H1 (cell line): Measurements from ENCODE around the gene NT5C. TPM values are rescaled to one million over a fixed set of nuclear protein-coding genes. Genes with fewer than 3 reads are reported as not detected.

Experiments used
- polyA plus RNA-seq, 7 experiments: library from polyadenylated mRNA; depleted of rRNA in 3 of 7; stranded (reverse) in 5 of 7; unstranded in 2 of 7; fragments of >200 nt in 5 of 7; fragments of 200-250 nt in 2 of 7; gene quantifications; 1 replicate in 5 of 7; 2 replicates in 1 of 7; 4 replicates in 1 of 7; pipeline versions ENCODE4 v1.2.1 to v1.2.3, GENCODE V29; 2011 to 2013; ENCODE audit warnings: missing spikeins in 2 of 7, mixed read lengths in 2 of 7
- total RNA-seq: library from RNA; stranded (reverse); fragmentation: NEBNext Ultra II Directional; extraction: Animal tissue kit (Norgen Biotek cat#: 25700); gene quantifications from 2 replicates; pipeline ENCODE4 v1.2.1, GENCODE V29; 2021
- TF ChIP-seq, protein P1 (sequence below): fragments of 300-600 bp; sonication (generic); IDR thresholded peaks from 2 replicates; pipeline ENCODE4 v1.7.1; 2012; ENCODE audit warnings: low read length, moderate library complexity, mild to moderate bottlenecking, inconsistent platforms; ENCODE audit not compliant: insufficient replicate concordance

Gene NT5C
- total and polyA plus RNA-seq, 2 of the 8 experiments (the other 6 are each of a cell fraction or from before 2014, with no cell fraction given): 52.1 to 66.4 TPM

DNA sequence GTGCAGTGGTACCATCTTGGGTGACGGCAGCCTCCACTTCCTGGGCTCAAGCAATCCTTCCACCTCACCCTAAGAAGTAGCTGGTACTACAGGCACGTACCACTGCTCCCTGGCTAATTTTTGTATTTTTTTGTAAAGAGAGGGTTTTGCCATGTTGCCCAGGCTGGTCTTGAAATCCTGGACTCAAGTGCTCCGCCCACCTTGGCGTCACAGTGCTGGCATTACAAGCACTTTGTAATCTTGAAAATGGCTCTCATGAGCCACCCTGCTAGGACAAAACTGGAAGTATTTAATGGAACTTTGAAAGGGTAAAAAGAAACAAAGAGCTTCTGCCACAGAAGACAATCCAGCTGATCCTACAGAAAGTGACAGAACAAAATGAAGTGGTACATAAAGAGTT is 42.0 kb upstream of the NT5C start (continued):
- TF ChIP-seq, protein P1, sequence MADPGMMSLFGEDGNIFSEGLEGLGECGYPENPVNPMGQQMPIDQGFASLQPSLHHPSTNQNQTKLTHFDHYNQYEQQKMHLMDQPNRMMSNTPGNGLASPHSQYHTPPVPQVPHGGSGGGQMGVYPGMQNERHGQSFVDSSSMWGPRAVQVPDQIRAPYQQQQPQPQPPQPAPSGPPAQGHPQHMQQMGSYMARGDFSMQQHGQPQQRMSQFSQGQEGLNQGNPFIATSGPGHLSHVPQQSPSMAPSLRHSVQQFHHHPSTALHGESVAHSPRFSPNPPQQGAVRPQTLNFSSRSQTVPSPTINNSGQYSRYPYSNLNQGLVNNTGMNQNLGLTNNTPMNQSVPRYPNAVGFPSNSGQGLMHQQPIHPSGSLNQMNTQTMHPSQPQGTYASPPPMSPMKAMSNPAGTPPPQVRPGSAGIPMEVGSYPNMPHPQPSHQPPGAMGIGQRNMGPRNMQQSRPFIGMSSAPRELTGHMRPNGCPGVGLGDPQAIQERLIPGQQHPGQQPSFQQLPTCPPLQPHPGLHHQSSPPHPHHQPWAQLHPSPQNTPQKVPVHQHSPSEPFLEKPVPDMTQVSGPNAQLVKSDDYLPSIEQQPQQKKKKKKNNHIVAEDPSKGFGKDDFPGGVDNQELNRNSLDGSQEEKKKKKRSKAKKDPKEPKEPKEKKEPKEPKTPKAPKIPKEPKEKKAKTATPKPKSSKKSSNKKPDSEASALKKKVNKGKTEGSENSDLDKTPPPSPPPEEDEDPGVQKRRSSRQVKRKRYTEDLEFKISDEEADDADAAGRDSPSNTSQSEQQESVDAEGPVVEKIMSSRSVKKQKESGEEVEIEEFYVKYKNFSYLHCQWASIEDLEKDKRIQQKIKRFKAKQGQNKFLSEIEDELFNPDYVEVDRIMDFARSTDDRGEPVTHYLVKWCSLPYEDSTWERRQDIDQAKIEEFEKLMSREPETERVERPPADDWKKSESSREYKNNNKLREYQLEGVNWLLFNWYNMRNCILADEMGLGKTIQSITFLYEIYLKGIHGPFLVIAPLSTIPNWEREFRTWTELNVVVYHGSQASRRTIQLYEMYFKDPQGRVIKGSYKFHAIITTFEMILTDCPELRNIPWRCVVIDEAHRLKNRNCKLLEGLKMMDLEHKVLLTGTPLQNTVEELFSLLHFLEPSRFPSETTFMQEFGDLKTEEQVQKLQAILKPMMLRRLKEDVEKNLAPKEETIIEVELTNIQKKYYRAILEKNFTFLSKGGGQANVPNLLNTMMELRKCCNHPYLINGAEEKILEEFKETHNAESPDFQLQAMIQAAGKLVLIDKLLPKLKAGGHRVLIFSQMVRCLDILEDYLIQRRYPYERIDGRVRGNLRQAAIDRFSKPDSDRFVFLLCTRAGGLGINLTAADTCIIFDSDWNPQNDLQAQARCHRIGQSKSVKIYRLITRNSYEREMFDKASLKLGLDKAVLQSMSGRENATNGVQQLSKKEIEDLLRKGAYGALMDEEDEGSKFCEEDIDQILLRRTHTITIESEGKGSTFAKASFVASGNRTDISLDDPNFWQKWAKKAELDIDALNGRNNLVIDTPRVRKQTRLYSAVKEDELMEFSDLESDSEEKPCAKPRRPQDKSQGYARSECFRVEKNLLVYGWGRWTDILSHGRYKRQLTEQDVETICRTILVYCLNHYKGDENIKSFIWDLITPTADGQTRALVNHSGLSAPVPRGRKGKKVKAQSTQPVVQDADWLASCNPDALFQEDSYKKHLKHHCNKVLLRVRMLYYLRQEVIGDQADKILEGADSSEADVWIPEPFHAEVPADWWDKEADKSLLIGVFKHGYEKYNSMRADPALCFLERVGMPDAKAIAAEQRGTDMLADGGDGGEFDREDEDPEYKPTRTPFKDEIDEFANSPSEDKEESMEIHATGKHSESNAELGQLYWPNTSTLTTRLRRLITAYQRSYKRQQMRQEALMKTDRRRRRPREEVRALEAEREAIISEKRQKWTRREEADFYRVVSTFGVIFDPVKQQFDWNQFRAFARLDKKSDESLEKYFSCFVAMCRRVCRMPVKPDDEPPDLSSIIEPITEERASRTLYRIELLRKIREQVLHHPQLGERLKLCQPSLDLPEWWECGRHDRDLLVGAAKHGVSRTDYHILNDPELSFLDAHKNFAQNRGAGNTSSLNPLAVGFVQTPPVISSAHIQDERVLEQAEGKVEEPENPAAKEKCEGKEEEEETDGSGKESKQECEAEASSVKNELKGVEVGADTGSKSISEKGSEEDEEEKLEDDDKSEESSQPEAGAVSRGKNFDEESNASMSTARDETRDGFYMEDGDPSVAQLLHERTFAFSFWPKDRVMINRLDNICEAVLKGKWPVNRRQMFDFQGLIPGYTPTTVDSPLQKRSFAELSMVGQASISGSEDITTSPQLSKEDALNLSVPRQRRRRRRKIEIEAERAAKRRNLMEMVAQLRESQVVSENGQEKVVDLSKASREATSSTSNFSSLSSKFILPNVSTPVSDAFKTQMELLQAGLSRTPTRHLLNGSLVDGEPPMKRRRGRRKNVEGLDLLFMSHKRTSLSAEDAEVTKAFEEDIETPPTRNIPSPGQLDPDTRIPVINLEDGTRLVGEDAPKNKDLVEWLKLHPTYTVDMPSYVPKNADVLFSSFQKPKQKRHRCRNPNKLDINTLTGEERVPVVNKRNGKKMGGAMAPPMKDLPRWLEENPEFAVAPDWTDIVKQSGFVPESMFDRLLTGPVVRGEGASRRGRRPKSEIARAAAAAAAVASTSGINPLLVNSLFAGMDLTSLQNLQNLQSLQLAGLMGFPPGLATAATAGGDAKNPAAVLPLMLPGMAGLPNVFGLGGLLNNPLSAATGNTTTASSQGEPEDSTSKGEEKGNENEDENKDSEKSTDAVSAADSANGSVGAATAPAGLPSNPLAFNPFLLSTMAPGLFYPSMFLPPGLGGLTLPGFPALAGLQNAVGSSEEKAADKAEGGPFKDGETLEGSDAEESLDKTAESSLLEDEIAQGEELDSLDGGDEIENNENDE: no peak
